Lower leg skin (tissue), 3 donors: ENCODE data around the gene COX18.

ENCODE experiments used
- POLR2A ChIP-seq, 2 donors: fragments of 450-650 bp; IDR thresholded peaks; one replicate each; pipeline ENCODE4 v1.6.1; 2016 to 2017; ENCODE audit warnings: antibody characterized with exemption in 2 of 2, mild to moderate bottlenecking in 1 of 2, moderate library complexity in 1 of 2
- TF ChIP-seq, protein P1 (sequence below), 3 donors: fragments of 450-650 bp; IDR thresholded peaks; one replicate each; pipeline ENCODE4 v1.5.1; 2016; ENCODE audit warnings: antibody characterized with exemption in 3 of 3, mild to moderate bottlenecking in 3 of 3, moderate library complexity in 2 of 3

DNA sequence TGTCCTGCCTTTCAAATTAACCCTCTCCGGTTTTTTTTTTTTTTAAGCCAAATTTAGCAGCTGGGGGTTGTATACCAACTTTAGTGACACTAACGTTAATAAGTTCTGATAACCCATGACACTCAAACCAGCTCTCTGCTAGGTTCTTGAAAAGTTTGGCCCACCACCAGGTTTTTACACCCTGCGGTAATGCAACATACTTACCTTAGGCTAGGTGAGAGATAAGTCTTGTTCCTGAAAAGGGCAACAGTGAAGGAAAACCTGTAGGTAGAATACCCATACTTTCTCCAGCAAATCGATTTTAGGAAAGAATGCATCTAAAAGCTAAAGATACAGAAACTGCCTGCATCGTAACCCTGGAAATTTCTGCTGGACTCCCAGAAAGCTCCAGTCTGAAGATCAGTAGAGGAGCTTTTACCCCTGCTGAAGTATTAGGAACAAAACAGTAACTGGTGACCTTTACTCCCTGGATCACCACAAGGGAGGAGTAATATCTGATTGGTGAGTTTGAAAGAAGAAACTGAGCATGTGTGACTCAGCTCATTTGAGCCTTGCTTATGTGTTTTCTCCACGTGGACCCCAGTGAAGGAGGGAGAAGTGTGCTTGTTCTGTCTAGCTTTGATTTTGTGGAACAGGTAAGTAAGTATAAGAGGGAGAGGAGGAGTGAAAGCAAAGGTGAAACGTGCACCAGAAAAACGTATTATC is 34.4 kb upstream of the COX18 start:
- TF ChIP-seq, protein P1, sequence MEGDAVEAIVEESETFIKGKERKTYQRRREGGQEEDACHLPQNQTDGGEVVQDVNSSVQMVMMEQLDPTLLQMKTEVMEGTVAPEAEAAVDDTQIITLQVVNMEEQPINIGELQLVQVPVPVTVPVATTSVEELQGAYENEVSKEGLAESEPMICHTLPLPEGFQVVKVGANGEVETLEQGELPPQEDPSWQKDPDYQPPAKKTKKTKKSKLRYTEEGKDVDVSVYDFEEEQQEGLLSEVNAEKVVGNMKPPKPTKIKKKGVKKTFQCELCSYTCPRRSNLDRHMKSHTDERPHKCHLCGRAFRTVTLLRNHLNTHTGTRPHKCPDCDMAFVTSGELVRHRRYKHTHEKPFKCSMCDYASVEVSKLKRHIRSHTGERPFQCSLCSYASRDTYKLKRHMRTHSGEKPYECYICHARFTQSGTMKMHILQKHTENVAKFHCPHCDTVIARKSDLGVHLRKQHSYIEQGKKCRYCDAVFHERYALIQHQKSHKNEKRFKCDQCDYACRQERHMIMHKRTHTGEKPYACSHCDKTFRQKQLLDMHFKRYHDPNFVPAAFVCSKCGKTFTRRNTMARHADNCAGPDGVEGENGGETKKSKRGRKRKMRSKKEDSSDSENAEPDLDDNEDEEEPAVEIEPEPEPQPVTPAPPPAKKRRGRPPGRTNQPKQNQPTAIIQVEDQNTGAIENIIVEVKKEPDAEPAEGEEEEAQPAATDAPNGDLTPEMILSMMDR (IDR thresholded peaks at IDR 0.05) = no peak
- TF ChIP-seq POLR2A (IDR thresholded peaks at IDR 0.05) = no peak
